PFSK-1 (cell line): ENCODE data around the gene MEI1.

Source experiments
- POLR2AphosphoS5 ChIP-seq: IDR thresholded peaks from 2 replicates; pipeline ENCODE4 v1.6.1; 2012; ENCODE audit warnings: low read depth, mild to moderate bottlenecking, control low read depth, low read length, moderate library complexity
- TF ChIP-seq, protein P1 (sequence below), 2 experiments: IDR thresholded peaks; 2 replicates each; pipeline versions ENCODE4 v1.6.1 to v1.8.0; 2011 to 2012; ENCODE audit warnings: low read depth in 2 of 2, low read length in 2 of 2, control low read depth in 1 of 2, inconsistent platforms in 1 of 2, mild to moderate bottlenecking in 1 of 2, moderate library complexity in 1 of 2; ENCODE audit not compliant: insufficient read depth in 1 of 2

DNA sequence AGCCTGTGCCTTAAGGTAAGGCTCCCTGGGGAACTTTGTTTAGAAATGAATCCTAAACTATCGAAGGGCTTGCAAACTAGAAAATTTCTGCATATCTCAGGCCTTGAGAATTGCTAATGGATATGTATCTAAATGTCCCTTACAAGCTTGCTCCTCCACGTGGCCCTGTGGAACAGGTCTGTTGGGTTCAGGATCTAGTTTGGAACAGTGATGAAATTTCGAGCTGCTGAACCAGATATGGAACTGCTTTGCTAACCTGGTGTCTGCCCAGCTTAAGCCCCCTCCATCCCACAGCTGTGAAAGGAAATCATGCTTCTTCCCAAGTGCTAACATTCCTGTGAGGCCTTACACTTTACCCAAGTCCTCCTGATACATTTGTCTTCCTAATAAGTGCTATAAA lies 145.2 kb downstream of the MEI1 start:
- TF ChIP-seq, protein P1, sequence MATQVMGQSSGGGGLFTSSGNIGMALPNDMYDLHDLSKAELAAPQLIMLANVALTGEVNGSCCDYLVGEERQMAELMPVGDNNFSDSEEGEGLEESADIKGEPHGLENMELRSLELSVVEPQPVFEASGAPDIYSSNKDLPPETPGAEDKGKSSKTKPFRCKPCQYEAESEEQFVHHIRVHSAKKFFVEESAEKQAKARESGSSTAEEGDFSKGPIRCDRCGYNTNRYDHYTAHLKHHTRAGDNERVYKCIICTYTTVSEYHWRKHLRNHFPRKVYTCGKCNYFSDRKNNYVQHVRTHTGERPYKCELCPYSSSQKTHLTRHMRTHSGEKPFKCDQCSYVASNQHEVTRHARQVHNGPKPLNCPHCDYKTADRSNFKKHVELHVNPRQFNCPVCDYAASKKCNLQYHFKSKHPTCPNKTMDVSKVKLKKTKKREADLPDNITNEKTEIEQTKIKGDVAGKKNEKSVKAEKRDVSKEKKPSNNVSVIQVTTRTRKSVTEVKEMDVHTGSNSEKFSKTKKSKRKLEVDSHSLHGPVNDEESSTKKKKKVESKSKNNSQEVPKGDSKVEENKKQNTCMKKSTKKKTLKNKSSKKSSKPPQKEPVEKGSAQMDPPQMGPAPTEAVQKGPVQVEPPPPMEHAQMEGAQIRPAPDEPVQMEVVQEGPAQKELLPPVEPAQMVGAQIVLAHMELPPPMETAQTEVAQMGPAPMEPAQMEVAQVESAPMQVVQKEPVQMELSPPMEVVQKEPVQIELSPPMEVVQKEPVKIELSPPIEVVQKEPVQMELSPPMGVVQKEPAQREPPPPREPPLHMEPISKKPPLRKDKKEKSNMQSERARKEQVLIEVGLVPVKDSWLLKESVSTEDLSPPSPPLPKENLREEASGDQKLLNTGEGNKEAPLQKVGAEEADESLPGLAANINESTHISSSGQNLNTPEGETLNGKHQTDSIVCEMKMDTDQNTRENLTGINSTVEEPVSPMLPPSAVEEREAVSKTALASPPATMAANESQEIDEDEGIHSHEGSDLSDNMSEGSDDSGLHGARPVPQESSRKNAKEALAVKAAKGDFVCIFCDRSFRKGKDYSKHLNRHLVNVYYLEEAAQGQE (IDR thresholded peaks at IDR 0.05; ENCODE audit: insufficient read depth in 1 of 2, low read depth in 2 of 2, low read length in 2 of 2) = no peak
- TF ChIP-seq POLR2AphosphoS5 = no peak
